NAMALWA (cell line): ENCODE data around the gene PPM1L.
A peak's percentile ranks its signal among the peaks of the same experiment; 100 is the strongest.

ENCODE experiments used
- DNase-seq: peaks from one replicate; pipeline ENCODE4 v3.0.0-alpha.2; 2015; ENCODE audit warnings: low spot score

Gene PPM1L

GRCh38 chr3:160765211-160765610, 9.2 kb downstream of the PPM1L start:
- no peak for DNase-seq

- DNase-seq, result no peak
Observed at GRCh38 chr3:160768031-160768430, 12.0 kb downstream of the PPM1L start.

DNA sequence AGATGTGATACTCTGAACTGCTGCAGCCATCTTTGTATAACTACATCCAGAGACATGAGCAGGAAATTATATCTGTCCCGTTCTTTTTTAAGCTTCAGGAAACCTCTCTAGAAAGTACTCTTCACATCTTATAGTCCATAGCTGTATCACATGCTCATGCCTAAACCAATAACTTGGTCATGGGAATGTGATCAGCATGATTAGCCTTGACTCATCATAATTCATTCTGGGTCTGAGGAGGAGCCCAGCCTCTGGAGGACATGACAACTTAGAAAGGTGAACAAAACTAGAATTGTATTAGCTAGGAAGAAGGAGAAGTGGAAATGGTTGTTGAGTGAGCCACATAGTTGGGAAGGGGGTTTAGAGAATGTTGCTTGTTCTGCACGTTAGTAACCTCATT, 12.9 kb downstream of the PPM1L start:
- no peak for DNase-seq

DNA sequence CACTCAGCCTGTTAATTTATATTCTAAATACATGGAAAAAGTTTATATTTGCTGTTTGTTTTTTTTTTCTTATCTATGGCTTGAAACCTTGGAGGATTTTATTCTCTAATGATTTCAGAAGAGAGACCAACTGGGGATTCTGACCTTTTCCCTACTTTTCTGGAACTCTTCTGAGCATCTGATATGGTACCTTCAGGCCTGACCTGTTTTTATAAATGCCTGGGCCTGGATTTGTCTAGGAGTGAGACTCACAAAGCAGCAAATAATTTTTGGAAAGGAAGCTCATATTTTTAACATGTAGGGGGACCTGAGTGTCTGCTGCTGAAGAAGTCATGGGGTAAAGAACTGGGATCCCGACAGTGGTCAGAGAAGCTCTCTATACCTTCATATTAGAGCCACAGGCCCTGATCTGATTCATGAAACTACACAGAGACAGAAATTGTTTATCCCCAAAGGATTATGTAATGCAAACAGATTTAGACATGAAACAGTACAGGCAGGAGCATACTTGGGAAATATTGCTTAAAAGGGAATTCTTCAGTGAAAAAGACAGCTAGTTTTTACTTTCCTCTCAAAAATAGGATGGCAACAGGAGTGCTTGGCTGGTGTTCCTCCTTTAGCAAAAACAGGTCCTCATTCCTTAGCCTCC, 15.9 kb downstream of the PPM1L start:
- DNase-seq, result no peak

DNA sequence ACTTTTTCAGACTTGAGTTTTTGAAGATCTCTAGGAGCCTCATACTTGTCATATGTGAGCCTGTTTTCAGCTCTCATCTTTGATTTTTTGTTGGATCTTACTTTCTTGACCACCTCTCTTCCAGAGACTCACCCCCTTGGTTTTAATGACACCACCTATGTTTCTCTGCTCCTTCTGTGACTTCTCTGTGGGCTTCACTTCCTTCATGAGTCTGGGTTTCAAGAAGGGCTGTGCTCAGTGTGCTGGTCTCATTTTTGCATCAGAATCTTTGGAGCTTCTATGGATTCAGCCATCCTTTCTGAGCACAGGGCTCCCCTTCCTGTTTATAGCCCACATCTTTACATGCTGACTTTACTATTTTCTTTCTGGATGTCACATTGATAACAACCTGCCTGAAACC, 17.7 kb downstream of the PPM1L start:
- no peak for DNase-seq

- no peak for DNase-seq
Observed at GRCh38 chr3:160774172-160774571, 18.1 kb downstream of the PPM1L start.

- no peak for DNase-seq
Observed at GRCh38 chr3:160778480-160778879, 22.4 kb downstream of the PPM1L start.

- no peak for DNase-seq
Observed at GRCh38 chr3:160779040-160779439, 23.0 kb downstream of the PPM1L start.

GRCh38 chr3:160780245-160780644, 24.2 kb downstream of the PPM1L start:
- DNase-seq, result no peak

GRCh38 chr3:160781402-160781801, 25.4 kb downstream of the PPM1L start:
- no peak for DNase-seq

DNA sequence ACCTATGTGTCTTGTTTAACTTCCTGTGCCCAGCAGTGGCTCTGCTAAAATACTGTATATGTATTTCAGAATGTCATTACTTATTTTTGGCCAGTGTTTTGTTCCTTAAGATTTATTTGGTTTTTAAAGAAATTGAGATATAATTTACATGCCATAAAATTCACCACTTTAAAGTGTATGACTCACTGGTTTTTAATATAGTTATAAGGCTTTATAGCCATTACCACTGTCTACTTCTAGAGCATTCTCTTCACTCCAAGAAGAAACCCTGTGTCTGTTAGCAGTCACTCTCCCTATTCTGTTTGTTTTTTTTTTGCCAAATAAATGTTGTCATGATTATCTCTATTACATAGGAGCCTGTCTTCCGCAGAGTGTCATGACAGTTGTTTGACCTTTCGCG, 25.8 kb downstream of the PPM1L start:
- no peak for DNase-seq

GRCh38 chr3:160784853-160785252, 28.8 kb downstream of the PPM1L start:
- DNase-seq, result no peak

GRCh38 chr3:160790726-160791125, 34.7 kb downstream of the PPM1L start:
- DNase-seq, result no peak

GRCh38 chr3:160792540-160792939, 36.5 kb downstream of the PPM1L start:
- DNase-seq, result no peak

GRCh38 chr3:160793722-160794252, 37.8 kb downstream of the PPM1L start:
- no peak for DNase-seq

DNA sequence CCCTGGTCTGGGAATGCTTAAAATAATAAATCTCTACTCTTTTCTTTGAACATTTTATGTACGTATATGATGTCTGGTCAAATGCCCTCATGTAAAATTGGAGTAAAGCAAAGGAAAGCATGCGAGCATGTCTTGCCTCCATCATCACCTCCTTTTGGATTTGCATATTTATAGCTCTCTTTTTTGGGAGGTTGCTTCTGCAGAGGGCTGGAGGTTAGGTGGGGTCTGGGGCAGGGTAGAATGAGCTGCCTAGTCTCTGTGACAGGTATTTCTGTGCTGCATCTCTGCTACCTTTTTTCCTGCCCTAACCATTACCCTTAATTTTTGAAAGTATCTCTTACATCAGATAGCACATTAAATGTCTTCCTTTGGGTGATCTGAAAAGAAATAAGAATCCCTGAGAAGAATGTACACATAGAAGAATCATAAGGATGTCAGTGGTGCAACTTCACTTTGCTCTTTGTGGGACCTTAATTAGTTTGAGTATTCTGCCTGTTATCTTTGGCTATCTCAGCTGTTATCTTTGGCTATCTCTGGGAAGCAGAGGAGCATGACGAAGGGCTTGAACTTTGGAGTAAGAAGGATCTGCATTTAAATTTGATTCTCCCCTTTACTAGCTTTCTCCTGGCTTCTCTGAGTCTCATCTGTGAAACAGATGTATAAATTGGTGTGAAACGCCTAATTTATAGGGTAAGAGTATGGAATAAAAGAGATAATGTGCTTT, 40.2 kb downstream of the PPM1L start:
- no peak for DNase-seq

DNA sequence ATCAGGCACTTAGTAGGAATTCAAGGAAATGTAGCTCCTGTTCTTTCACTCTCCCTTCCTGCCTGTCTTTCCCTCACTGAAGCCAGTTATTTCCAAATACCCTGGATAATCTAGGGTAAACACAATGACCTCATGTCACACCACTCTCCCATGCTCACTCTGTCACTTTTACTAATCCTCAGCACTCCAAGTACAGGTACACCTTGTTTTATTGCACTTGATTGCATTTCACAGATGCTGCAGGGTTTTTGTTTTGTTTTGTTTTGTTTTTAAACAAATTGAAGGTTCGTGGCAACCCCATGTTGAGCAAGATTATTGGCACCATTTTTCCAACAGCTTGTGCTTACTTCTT, 40.8 kb downstream of the PPM1L start:
- no peak for DNase-seq

- DNase-seq, result no peak
Observed at GRCh38 chr3:160797356-160797755, 41.3 kb downstream of the PPM1L start.

DNA sequence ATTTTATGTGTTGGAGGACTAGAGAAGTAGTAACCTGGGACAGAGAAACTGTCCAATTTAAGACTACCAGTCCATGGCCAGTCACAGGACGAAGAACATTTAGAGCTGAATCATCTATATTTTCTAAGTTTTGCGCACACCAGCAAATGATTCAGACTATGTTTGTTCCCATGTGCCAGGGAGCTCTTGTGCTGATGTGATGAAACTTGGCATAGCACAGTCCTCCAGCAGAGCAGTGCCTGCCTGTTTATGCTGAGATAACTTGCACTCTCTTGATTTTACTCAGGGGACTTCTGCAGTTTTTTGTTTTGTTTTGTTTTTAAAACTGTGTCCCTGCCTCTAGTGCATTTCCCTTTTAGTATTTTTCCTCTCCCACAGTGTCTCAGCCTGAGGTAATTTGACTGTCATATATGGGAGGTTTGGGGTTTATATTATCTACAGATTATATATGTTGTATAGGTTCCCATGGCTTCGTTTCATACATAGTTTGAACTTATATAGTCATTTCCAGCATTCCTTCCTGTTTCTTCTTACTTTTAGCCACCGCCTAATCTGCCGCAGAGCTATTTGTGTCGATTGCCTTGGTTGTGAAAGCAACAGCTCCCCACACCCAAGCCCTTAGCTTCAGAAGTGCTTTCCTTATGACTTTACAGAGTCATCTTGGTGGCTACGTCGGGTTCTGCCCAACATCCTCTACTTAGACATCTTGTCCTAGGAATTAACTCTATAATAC, 45.5 kb downstream of the PPM1L start:
- peak; percentile 7 for DNase-seq

DNA sequence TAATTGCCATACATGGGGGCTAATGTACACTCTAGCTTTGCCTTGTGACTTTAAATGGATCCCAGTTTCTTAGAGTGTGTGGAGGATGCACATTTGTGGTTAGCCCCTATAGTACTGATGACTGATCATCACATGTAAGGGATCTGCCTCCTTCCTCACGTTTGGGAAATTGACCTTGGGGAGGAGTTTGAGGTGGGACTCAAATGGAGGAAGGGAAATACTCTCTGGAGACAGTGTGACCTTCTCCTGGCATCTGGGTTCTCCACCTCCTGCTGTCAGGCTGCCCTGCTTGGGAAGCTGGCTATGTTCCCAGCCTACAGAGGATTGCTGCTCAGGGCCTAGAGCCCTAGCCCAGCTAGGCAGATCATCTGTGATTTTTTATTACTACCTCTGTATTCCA, 48.7 kb downstream of the PPM1L start:
- DNase-seq, result no peak

- no peak for DNase-seq
Observed at GRCh38 chr3:160806094-160806493, 50.1 kb downstream of the PPM1L start.

- no peak for DNase-seq
Observed at GRCh38 chr3:160806686-160807085, 50.7 kb downstream of the PPM1L start.

DNA sequence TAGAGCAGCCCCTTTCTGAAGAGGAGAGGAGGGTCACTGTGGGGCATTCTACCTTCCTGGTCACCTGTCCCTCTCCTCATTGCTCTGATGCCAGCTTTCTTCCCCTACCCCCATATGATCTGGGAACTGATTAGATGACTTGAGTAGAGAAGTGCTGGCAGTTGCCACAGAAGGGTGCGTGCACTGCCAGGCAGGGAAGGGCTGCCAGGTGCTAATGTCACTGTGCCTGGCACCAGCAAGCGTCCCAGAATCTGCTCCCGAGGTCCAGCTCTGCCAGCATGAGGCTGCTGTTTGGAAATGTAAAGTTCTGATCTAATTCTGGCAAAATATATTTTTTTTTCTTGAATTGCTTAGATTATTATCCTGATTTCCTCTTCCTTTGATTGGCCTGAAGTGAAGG, 52.8 kb downstream of the PPM1L start:
- no peak for DNase-seq
